ENCODE results near the gene MORN5. TPM values are rescaled to one million over a fixed set of nuclear protein-coding genes. Genes with fewer than 3 reads are reported as not detected.
A peak's percentile ranks its signal among the peaks of the same experiment; 100 is the strongest.

Gene MORN5
- total RNA-seq, 2 donors from 2014 or later = not detected

GRCh38 chr9:122164286-122164685, 4.6 kb downstream of the MORN5 start:
- no peak for DNase-seq
- Histone ChIP-seq H3K27ac (no peak overlapping the region), H3K36me3 (replicated peaks in 1 of 2; ENCODE audit: insufficient read depth in 1 of 2, low read depth in 2 of 2) (no peaks in the 10 kb centered on the region), H3K4me1 (no peaks in the 10 kb centered on the region), H3K9me3 (no peaks in the 10 kb centered on the region), H3K4me3 (no peak overlapping the region), H3K27me3 (no peaks in the 10 kb centered on the region)
- intact Hi-C loops (cut with DNase I) = no loop called here
- WGBS, 2 donors = 36 to 47% methylated on average over 2 of the region's 2 CpGs
- TF ChIP-seq, protein P1, sequence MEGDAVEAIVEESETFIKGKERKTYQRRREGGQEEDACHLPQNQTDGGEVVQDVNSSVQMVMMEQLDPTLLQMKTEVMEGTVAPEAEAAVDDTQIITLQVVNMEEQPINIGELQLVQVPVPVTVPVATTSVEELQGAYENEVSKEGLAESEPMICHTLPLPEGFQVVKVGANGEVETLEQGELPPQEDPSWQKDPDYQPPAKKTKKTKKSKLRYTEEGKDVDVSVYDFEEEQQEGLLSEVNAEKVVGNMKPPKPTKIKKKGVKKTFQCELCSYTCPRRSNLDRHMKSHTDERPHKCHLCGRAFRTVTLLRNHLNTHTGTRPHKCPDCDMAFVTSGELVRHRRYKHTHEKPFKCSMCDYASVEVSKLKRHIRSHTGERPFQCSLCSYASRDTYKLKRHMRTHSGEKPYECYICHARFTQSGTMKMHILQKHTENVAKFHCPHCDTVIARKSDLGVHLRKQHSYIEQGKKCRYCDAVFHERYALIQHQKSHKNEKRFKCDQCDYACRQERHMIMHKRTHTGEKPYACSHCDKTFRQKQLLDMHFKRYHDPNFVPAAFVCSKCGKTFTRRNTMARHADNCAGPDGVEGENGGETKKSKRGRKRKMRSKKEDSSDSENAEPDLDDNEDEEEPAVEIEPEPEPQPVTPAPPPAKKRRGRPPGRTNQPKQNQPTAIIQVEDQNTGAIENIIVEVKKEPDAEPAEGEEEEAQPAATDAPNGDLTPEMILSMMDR (IDR thresholded peaks at IDR 0.05) = no peak
- TF ChIP-seq POLR2A (IDR thresholded peaks at IDR 0.05) = no peak
- no peak for ATAC-seq

DNA sequence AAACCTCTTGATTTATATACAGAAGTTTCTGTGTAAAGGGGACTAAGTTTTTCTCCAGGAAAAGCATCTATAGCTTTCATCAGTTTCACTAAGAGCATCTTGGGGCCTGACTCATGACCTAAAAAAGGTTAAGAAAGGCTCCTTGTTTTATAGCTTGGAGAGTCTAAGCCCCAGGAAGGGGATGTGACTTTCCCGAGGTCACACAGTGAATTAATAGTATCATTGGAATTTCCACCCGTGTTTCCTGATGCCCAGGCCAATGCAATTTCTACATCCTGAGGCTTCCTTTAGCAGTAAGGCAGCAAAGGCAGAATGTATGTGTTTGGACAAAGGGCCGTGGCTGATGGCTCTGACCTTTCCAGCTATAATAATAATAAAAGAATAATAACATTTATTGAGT, 8.6 kb downstream of the MORN5 start:
- H3K27me3 ChIP-seq = no peaks in the 10 kb centered on the region
- DNase-seq (no peak), ATAC-seq (no peak)
- no peak overlapping the region for H3K4me3 ChIP-seq
- TF ChIP-seq POLR2A (IDR thresholded peaks at IDR 0.05) = no peak
- TF ChIP-seq, protein P1 (IDR thresholded peaks at IDR 0.05) = no peak
- no peaks in the 10 kb centered on the region for H3K4me1 ChIP-seq
- WGBS, 2 donors = 60 to 64% methylated on average over 3 of the region's 3 CpGs
- H3K36me3 ChIP-seq (replicated peaks in 1 of 2; ENCODE audit: insufficient read depth in 1 of 2, low read depth in 2 of 2) = no peaks in the 10 kb centered on the region
- H3K9me3 ChIP-seq = no peaks in the 10 kb centered on the region
- H3K27ac ChIP-seq = peak overlapping the region in 1 of 4 donors; percentile 13
- intact Hi-C loops (cut with DNase I) = no loop called here

DNA sequence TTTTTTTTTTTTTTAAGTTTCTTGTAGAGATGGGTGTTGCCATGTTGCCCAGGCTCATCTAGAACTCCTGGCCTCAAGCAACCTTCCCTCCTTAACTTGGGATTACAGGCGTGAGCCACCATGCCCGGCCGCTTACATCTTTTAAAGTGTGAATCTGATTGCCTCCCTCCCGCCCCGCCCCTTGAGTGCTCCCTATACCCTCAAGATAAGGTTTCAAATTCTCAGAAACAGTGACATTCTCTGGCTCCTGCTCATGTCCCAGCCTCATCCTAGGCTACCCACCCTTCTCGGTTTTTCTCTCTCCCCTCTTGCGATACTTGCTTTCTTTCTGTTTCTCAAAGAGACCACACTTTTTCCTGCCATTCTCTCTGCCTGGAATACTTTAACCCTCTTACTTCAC, 12.4 kb downstream of the MORN5 start:
- Histone ChIP-seq H3K4me1 (no peaks in the 10 kb centered on the region), H3K27me3 (no peaks in the 10 kb centered on the region), H3K9me3 (no peaks in the 10 kb centered on the region), H3K27ac (no peak overlapping the region), H3K36me3 (replicated peaks in 1 of 2; ENCODE audit: insufficient read depth in 1 of 2, low read depth in 2 of 2) (no peaks in the 10 kb centered on the region), H3K4me3 (no peak overlapping the region)
- no peak for ATAC-seq
- TF ChIP-seq POLR2A (IDR thresholded peaks at IDR 0.05) = no peak
- TF ChIP-seq, protein P1 (IDR thresholded peaks at IDR 0.05) = no peak
- WGBS, 2 donors = 80 to 86% methylated on average over 7 of the region's 7 CpGs
- DNase-seq = no peak
- intact Hi-C loops (cut with DNase I) = loop anchor here (10.0 kb wide), 1 partner anchor 63 kb away; no protein-coding TSS in a partner anchor

- 73 to 80% methylated on average over 3 of the region's 3 CpGs for WGBS, 2 donors
- H3K27ac ChIP-seq = no peak overlapping the region
- H3K4me3 ChIP-seq = no peak overlapping the region
- no peaks in the 10 kb centered on the region for H3K27me3 ChIP-seq
- DNase-seq (no peak), ATAC-seq (no peak)
- H3K9me3 ChIP-seq = no peaks in the 10 kb centered on the region
- intact Hi-C loops (cut with DNase I) = loop anchor here (10.0 kb wide), 1 partner anchor 61 kb away; no protein-coding TSS in a partner anchor
- TF ChIP-seq POLR2A (IDR thresholded peaks at IDR 0.05) = no peak
- TF ChIP-seq, protein P1 (IDR thresholded peaks at IDR 0.05) = no peak
- H3K36me3 ChIP-seq (replicated peaks in 1 of 2; ENCODE audit: insufficient read depth in 1 of 2, low read depth in 2 of 2) = no peaks in the 10 kb centered on the region
- no peaks in the 10 kb centered on the region for H3K4me1 ChIP-seq
Measured at GRCh38 chr9:122173670-122174069, 14.0 kb downstream of the MORN5 start.

GRCh38 chr9:122176916-122177315, 17.2 kb downstream of the MORN5 start:
- no peaks in the 10 kb centered on the region for H3K36me3 ChIP-seq (replicated peaks in 1 of 2; ENCODE audit: insufficient read depth in 1 of 2, low read depth in 2 of 2)
- TF ChIP-seq, protein P1 (IDR thresholded peaks at IDR 0.05) = no peak
- H3K27ac ChIP-seq = no peak overlapping the region
- H3K27me3 ChIP-seq = no peaks in the 10 kb centered on the region
- WGBS, 2 donors = 74 to 78% methylated on average over 2 of the region's 2 CpGs
- H3K4me3 ChIP-seq = no peak overlapping the region
- no peaks in the 10 kb centered on the region for H3K4me1 ChIP-seq
- no peak for ATAC-seq
- no peaks in the 10 kb centered on the region for H3K9me3 ChIP-seq
- no peak for DNase-seq
- intact Hi-C loops (cut with DNase I) = loop anchor here (10.0 kb wide), 1 partner anchor 58 kb away; no protein-coding TSS in a partner anchor

Data from body of pancreas (tissue), 4 donors.